Stimulated activated CD8-positive, alpha-beta memory T cell treated with anti-CD3 and anti-CD28 coated beads, Interleukin-12 subunit alpha, Interleukin-12 subunit beta, amount 100 ng/mL, for 24 hours (primary cell): ENCODE results near the gene SUSD4.
"Not testable (repeated sequence)": the region's sequence is repeated elsewhere in the genome, so short reads cannot be mapped to it uniquely, and the experiment has no call there.

Experiments
- DNase-seq: peaks from one replicate; pipeline ENCODE4 v3.0.0-alpha.2; 2020; ENCODE audit errors: extremely low read depth

The SUSD4 gene

DNA sequence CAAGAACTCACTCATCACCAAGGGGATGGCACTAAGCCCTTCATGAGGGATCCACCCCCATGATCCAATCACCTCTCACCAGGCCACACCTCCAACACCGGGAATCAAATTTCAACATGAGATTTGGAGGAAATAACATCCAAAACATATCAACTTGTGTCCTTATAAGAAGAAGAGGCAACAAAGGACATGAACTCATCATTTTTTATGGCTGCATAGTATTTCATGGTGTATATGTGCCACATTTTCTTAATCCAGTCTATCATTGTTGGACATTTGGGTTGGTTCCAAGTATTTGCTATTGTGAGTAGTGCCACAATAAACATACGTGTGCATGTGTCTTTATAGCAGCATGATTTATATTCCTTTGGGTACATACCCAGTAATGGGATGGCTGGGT is 112.6 kb downstream of the SUSD4 start:
- not testable (repeated sequence) for DNase-seq

- DNase-seq, result no peak
These were observed 113.4 kb downstream of the SUSD4 start for GRCh38 chr1:223250632-223251015.

- DNase-seq, result no peak
These were observed 113.9 kb downstream of the SUSD4 start for GRCh38 chr1:223249854-223250631.

DNA sequence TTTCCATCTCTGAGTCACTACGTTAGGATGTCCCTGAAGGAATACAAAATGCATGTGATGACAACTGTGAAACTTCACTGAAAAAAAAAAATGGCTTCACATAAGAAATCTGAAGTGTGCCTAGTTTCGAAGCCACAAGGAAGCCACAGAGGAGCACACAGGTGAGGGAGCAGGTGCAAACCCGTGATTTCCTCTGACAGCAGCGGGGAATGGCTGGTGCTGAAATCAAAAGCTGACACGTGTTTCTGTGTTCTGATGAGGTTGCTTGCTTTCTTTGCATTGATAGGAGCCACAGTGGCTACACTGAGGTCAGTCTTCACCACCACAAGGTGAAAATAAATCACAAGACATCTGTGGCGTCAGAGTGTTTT is 115.2 kb downstream of the SUSD4 start:
- no peak for DNase-seq

DNA sequence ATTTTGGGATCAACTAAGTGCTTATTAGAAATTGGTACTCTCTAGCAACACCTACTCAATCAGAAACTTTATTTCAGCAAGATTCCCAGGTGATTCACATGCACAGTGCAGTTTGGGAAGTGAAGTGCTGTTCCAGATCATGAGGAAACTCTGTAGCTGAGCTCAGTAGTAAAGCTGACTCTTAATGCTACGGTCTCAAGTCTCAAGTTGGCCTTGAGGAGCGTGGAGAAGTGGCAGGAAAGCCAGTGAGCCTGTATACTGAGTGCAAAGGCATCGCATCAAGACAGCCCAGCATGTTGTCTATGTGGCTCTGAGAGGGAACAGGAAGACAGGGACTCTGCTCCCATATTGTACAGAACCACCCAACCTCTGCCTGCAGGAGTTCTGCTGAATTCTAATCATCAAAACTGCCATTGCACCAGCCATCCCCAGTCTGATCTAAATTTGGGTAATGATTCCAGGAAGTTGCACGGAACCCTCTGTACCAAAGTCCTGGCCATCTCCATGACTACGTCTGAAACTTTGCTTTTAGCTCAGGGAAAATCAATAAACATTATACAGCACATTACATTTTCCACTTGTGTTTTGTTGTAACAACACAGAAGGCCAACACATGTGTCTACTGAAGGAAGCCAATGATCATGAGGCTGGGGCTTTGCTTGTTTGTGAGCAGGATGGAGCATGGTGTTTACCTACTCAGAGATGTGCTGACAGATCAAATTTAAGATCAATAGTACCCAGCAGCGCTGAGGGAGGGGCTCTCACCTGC is 115.8 kb downstream of the SUSD4 start:
- DNase-seq, result no peak

- DNase-seq, result no peak
These were observed 117.4 kb downstream of the SUSD4 start for GRCh38 chr1:223246476-223247112.

GRCh38 chr1:223245983-223246382 is 118.0 kb downstream of the SUSD4 start:
- no peak for DNase-seq

DNA sequence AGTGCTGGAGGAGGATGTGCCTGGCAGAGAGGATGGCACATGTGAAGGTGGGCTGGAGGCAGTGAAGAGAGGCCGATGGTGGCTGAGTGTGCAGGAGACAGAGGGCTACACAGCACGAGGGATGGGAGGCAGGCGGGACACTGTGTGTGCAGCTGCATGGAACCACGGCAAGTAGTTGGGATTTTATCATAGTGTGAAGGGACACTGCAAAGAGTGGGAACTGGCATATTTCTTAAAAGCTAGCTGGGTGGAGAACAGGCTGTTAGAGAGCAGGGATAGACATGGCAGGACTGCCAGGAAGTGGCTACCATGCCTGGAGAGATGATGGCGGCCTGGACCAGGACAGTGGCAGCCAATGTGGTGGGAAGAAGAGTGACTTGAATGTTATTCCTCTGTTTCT is 118.6 kb downstream of the SUSD4 start:
- DNase-seq, result no peak

- DNase-seq, result no peak
These were observed 119.4 kb downstream of the SUSD4 start for GRCh38 chr1:223244366-223245103.

DNA sequence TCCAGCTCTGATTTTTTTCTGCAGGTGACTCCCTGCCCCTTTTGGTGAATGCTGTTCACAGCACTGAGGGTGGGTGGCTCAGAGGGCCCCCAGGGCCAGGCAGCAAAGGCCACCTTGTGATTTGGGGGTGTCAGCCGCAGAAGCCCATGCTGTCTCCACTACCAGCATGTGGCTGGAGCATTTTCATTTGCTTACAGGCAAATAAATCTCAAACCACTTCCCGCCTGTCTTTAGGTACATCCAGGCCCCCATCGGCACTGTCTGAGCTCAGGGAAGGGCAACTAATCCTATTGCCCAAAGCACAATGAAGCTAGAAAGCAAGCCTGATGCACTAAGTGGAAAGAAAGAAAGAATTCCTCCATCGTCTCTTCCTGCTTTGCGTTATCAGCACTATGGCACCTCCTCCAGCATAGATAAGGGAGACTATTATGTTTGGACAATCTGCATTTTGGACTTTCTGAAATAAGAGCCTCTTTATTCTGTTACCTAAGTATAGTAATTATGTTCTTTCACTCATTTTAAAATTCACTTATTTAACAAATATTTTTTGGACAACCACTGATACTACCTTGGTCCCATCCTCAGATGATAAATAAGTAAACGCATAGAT is 120.4 kb downstream of the SUSD4 start:
- DNase-seq, result no peak

DNA sequence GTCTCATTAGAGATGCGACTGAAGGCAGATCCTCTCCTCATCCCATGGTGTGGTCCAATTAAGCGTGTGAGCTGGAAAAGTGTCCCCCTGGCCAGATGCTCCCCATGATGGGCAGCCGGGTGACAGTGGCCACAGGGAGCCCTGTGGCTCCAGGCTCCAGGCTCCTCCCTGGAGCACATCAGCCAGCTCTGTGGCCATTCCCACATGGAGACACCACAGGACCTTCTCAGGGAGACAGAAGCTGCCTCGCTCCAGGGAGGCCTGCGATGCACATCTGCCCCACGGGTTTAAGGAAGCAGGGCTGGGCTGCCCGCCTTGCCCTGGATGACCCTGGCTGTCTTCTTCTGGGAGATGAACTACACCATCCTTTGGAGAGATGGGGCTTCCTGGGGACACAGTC is 121.0 kb downstream of the SUSD4 start:
- no peak for DNase-seq

GRCh38 chr1:223242382-223242955 is 121.5 kb downstream of the SUSD4 start:
- no peak for DNase-seq

DNA sequence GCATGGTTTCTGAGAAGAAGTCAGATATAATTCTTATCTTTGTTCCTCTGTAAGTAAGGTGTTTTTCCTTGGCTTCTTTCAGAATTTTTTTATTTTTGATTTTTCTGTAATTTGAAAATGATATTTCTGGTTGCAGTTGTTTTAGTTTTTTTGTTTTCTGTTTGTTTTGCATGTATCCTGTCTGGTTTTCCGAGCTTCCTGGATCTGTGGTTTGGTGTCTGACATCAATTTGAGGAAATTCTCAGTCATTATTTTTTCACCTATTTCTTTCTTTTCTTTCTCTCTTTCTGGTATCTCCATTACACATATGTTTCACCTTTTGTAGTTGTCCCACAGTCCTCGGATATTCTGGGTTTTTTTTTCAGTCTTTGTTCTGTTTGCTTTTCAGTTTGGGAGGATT is 123.9 kb downstream of the SUSD4 start:
- DNase-seq, result no peak

GRCh38 chr1:223235091-223235490 is 128.9 kb downstream of the SUSD4 start:
- DNase-seq, result no peak

- no peak for DNase-seq
These were observed 129.4 kb downstream of the SUSD4 start for GRCh38 chr1:223234534-223234933.

DNA sequence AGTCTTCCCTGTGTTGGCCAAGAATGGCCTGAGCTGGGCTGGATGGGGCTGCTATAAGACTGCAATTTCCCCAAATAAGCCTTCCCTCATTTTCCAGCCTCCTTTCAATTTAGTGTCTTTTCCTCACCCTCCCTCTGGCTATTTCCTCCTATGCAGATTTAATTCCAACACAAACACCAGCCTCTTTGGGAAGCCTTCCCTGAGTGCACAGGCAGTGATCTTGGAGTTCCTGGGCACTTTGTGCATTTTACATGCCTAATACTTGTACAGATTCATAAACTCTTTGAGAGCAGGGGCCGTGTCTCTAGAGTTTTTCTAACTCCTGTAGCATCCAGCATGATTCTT is 129.8 kb downstream of the SUSD4 start:
- no peak for DNase-seq

DNA sequence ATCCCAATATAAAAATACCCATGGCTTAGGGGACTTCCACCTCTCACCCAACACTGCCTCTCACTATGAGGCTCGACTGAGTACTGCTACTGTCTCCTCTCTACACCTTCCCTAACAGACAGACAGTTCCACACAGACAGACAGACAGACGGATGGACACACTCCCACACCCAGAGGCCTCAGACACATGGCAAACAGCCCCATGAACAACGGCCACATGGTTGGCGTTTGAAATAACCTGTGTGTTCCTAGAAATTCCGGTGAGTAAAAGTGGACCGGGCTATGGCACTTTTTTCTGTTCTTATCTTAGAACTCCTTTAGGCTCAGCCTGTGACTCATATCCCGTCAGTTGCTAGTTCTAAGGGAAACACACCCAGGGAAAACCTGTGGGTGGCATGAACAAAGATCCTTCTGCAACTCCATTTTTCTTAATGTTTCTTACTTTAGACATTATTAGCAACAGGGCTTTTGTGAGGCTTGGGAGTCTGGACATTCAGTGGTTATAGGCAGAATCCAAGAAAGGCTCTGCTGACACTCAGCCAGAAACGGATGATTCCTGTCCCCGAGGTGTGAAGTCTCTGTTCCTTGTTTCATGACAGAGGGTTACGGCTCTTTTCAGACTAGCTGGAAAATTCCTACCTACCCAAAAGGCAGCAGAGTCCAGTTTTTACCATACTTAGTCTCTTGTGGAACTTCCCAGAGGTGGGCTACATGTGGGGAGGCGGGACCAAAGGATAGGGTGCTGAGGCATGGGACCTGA is 130.4 kb downstream of the SUSD4 start:
- no peak for DNase-seq

GRCh38 chr1:223233019-223233409 is 131.0 kb downstream of the SUSD4 start:
- DNase-seq, result no peak

- DNase-seq, result no peak
These were observed 132.4 kb downstream of the SUSD4 start for GRCh38 chr1:223231581-223231980.

- no peak for DNase-seq
These were observed 132.9 kb downstream of the SUSD4 start for GRCh38 chr1:223231011-223231572.
